GM10847 (cell line): ENCODE results near the gene MGAT5B.

Experiments
- POLR2A ChIP-seq: IDR thresholded peaks from 2 replicates; pipeline ENCODE4 v1.6.1; 2011; ENCODE audit not compliant: insufficient read length; ENCODE audit errors: extremely low read depth

The MGAT5B gene

DNA sequence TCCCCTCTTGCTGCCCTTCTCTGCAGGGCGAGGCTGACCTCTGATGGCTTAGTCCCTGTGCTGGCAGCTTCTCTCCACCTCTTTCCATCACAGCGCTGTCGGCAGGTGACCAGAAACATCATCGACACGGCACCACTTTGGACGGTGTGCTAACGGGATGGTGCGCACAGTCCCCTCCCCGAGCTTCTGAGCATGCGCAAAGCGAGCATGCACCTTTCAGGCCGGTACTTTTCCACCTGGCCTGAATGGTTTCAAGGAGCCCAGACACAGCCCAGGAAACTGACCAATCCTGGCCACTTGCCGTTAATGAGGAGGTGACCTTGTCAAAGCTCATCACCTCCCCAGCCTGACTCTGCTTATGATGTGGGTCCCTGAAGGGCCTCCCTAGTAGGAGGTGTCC lies 54.8 kb downstream of the MGAT5B start:
- TF ChIP-seq POLR2A, result no peak

DNA sequence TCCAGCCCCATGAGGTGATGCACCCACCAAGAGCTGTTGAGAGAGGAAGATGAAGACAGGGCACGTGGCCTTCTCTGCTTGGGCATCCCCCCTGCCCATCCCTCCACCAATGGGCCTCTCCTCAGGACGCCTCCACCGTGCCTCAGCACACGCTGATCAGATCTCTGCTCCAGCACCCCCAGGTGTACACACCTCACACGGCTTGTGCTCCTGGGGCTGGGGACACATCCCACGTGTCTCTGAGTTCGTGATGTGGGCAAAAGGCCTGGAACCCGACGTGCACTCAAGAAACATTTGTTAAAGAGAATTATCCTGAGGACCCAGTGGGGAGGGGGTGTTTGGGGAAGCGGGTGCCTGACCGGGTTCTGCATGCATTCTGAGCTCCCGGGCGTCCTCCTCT lies 55.3 kb downstream of the MGAT5B start:
- TF ChIP-seq POLR2A, result no peak

DNA sequence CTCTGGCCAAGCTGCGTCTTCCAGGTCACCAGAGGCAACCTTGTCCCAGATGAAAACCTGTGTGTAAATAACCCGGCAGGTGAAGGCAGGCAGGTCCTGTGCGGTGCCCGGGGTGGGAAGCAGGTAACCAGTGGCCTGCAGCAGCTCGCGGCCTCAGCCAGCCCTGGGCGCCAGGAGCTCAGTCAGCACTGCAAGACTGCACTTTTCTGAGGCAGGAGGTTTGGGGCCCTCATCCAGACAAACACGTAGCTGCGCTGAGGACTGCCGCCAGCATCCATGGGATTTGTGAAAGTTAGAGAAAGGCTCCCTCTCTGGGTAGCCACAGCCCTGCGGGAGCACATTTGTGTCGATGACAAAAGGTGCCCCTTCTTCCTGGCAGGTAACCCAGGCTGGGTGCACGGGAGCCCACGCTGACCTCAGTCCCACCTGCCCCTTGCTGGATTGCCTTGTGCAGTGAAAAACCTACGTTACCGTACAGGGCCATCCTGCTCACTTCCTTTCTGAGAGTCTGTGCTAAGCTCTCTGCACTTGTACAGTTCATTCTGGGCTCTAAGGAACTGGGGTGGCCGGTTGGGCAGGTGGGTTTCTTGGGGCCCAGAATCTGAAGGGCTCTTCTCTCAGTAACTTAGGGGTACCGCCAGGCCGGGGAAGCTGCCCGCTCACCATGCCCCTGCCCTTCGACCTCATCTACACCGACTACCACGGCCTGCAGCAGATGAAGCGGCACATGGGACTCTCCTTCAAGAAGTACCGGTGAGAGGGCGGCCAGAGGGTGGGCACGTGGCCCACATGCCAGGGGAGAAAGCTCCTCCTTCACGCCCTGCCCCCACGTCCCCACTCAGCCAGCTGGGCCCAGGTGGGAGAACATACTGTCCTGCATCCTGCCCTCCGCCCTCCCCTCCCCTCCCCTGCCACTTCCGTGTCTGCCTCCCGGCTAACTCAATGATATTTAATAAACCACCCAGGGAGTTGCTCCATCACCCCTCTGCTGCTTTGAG lies 56.4 kb downstream of the MGAT5B start:
- TF ChIP-seq POLR2A, result no peak

DNA sequence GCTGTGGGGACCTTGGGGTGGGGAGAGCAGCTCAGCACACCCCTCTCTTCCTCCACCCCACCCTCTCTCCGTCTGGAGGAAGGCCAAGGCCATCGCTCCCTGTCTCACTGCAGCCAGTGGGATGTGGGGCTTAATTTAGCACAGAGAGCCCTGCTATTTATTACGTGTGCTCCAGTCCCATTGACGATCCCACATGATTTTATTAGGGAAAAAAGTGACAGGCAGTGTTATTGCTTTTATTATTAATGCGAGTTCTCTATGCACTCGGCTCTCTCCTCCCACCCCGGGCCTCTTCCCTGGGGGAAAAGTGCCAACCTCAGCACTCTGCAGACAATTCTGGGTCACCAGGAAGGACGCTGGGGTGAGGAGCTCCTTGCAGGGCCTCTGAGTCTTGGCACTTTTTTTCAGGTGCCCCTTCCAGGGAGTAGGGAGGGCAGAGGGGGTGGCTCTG lies 57.3 kb downstream of the MGAT5B start:
- TF ChIP-seq POLR2A, result no peak

DNA sequence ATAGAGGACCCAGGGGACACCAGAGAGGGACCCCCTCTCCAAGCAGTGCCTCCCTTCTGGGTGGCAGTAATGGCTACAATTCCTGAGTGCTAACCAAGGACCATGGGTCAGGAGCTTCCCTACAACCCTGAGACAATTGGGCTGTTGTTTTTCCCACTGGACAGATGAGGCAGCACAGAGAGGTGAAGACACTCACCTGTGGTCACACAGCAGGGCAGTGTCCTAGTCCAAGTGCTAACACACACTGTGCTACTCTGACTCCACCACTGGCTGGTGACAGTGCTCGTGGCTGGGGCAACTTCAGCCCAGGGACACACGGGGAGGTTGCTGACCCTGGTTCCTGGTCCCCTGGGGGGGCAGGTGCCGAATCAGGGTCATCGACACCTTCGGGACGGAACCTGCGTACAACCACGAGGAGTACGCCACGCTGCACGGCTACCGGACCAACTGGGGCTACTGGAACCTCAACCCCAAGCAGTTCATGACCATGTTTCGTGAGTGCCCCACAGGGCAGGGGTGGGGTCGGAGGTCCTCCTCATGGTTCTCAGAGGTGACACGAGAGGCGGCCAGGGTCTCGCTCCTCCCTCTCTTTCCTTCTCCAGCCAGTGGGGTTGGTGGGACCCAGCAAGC lies 58.1 kb downstream of the MGAT5B start:
- no peak for TF ChIP-seq POLR2A

DNA sequence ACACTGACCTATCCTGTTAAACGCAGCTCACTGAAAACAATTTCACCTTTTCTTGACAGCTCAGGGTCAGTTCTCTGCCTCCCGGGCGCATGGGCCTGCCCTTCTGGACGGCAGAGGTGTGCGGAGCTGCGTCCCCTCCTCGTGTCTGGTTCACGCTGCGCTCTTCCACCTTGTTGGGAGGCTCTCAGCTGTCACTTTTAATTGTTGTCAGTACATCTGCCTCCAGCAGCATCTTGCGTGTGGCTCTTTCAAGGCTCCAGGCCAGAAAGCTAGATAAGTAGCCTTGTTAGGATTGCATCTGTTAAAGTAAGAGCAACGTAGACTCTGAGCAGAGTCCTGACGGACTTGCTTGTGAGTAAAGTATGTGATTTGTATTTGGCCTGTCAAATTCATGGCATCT lies 59.4 kb downstream of the MGAT5B start:
- no peak for TF ChIP-seq POLR2A

DNA sequence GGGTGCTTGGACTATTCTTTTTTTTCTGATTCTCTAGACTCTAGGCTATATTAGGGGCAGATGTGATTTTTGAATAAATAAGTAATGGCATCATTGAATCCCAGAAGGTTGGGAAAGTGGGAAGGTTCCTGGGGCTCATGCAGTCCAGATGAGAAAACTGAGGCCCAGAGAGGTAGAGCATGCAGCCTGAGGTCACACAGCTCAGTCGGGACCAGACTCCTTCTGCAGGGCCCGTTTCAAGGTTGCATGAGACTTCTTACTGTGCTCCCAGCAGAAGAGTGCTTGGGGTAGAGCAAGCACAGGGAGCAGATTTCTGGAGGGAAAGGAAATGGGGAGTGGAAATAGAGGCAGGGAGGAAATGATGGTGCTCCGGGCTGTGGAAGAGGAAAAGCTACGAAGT lies 59.8 kb downstream of the MGAT5B start:
- no peak for TF ChIP-seq POLR2A

DNA sequence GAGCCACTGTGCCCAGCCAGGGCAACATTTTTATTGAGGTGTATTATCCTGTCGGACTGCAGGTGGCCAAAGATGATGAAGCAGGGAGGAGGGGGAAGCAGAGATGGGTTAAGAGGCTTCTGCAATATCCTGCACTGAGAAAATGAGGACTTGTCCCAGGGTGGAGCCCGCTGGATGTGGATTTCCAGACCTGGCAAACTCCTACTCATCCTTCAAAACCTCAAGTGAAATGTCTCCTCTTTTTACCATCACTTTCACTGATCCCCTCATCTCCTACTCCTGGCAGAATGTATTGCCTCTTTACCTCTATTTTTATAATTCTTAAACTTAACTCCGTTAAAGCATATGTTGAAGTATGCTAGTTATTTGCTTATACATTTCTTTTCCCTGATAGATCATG lies 60.9 kb downstream of the MGAT5B start:
- no peak for TF ChIP-seq POLR2A

DNA sequence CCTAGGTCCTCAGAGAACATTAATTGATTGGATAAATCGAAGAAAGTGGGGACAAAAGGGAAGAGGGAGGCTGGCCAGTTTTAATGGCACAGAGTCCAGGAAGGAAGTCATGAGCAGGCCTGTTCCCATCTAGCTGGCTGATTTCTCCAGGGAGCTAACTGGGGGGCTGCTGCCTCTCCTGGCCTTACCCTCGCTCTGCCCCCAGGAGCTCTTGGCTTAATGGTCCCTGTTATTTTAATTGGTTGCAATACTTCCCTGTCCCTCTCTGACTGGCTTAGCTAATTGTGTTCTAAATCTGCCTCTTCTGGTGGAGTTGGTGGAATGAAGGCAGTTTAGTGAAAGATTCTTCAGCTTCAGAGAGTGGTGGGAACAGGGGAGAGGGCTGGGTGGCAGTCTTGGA lies 61.4 kb downstream of the MGAT5B start:
- TF ChIP-seq POLR2A, result no peak

DNA sequence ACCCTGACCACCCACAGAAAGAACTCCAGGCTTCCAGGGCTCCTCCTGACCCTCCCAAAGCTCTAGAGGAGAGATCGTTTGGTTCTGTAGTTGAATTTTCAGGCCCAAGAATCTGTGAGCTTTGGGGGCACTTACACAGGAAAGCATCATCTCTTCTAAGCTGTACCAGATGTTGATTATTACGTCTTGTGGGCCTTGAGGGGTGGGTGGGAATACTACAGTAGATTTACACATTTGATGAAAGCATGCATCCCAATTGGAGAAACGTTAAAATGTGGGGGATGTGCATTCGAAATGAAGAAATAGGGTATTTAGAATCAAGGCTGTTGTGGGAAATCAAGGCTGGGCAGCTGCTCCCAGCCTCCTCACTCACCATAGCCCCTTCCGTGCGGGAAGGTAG lies 61.9 kb downstream of the MGAT5B start:
- no peak for TF ChIP-seq POLR2A

DNA sequence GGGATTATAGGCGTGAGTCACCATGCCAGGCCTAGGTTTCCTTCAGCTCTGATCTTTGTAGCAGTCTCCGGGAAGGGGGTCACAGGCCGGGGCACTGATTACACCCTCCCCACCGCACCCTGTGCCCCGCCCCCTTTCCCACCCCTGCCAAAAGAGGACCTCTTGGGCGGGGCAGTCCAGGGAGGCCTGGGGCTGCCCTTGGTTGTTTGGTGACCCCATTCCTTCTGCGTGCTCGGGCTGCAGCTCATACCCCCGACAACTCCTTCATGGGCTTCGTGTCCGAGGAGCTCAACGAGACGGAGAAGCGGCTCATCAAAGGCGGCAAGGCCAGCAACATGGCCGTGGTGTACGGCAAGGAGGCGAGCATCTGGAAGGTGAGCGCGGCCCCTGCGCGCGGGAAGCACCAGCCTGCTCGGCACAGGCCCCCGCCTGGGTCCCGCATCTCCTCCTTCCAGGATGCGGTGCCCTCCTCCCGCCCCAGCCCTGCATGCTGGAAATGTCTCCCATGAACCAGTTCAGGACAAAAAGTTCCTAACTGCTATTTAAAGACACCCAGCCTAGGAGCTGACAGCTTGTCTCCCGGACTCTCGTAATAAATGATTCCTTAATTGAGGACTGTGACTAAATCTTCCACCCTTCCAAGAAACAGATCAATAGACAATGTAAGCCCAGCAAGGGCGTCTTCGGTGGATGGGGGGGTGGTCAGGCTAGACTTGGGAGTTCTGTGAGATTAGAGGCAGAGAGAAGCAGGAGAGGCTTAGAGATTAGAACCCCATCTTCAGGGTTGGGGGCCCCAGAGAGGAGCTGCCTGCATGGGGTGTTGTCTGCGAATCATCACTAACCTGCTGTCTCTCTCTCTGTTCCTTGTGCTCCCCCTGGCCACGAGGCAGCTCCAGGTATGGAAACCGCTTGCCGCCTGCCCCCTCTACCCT lies 64.5 kb downstream of the MGAT5B start:
- no peak for TF ChIP-seq POLR2A

DNA sequence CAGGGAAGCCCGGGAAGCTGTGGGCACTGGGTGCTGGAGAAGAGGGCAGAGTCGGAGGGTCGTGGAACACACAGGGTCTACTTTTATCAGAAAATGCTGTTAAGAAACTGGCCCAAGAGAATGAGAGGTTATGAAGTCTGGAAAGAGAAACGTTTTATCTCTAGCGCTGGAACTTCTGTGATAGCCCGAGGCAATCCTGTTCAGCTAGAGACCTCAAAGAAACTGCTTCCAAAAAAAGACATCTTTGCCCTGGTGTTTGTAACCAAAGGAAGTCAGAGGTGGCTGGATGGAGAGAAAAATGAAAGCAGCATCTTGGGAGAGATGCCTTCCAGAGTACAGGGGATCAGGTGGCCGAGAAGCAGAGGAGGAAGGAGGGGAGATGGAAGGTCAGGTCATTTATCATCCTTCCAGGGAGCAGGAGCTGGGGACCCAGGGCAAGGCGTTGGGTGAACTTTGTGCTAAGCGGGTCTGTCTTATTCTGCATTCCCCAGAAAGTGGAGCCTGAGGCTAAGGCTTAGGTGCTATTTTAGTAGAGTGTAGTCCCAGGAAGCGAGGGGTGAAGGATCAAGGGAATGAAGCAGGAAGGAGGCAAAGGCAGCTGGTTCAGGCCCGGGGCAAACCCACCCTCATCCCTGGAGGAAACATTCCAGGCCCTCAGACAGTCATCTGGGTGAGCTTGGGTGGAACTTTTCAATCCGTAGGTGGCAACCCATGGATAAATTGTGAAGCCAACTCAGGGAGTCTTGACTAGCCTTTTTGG lies 66.5 kb downstream of the MGAT5B start:
- no peak for TF ChIP-seq POLR2A

DNA sequence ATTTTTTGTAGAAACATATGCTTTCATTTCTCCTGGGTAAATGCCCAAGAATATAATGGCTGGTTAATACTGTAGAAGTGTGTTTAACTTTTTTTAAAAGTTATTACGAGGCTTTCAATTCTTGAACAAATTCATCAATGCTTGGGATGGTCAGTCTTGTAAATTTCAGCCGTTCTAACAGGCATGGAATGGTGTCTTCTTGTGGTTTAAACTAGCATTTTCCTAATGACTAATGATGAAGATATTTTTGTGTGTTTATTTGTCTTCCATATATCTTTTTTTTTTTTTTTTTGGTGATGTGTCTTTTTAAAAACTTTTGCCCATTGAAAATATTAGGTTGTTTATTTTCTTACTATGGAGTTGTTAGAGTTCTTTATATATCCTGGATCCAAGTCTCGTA lies 67.1 kb downstream of the MGAT5B start:
- TF ChIP-seq POLR2A, result no peak

DNA sequence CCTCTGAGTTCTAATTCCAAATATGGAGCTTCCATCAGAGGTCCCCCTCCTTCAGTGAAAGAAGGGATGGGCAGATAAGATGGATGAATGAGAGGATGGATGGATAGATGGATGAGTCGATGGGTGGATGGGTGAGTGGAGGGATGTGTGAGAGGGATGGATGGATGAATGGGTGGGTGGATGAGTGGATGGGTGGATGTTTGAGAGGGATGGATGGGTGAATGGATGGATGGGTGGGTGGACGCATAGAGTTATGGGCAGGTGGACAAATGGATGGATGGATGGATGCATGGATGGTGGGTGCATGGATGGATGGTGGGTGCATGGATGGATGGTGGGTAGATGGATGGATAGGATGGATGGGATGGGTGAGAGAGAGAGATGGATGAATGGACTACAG lies 69.0 kb downstream of the MGAT5B start:
- TF ChIP-seq POLR2A, result no peak

DNA sequence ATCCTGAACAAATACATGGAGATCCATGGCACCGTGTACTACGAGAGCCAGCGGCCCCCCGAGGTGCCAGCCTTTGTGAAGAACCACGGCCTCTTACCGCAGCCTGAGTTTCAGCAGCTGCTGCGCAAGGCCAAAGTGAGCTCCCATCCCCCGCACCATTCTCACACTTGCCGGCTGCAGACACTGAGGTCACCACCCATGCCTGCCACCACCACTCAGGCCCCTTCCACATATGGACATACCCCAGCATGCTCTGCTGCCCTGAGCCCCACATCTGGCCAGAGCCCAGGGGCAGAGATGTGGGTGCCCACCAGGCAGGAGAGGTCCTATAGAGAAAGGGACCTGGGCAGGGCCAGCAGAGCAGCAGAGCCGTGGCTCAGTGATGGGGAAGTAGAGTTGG lies 69.8 kb downstream of the MGAT5B start:
- TF ChIP-seq POLR2A, result no peak
